ENCODE data around the gene OR2T34.
A peak's percentile ranks its signal among the peaks of the same experiment; 100 is the strongest.
"Not testable (repeated sequence)": the region's sequence is repeated elsewhere in the genome, so short reads cannot be mapped to it uniquely, and the experiment has no call there.

The OR2T34 gene

DNA sequence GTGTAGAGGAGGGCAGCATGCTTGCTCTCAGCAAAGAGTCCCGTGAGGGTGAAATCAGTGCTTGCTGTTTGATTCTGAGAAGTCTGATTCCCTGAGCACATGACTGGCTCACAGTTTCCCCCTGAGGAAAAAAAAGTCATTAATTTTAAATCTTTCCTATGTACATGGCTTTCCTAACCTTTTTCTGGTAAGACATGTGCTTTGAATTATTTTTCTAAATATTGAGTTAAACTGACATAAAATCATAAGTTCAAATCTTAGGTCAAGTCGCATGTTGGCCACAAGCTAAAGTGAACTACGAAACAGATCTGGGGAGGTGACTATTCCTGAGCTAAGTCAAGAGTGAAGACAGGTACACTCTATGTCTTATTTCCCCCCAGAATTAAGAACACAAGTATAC is at the start of gene OR2T34:
Gene OR2T34 (minus strand): TSS at position 101 of the 400 bp plus-strand sequence. CDS start 0 bp downstream, at position 101.
- TF ChIP-seq CTCF (IDR thresholded peaks at IDR 0.05): not testable (repeated sequence)

GRCh38 chr1:248622570-248623001 is 48.0 kb upstream of the OR2T34 start:
- peak; percentile 44; the same call in 1 of the 2 replicates for TF ChIP-seq CTCF (IDR thresholded peaks at IDR 0.05)

GRCh38 chr1:248621770-248622169 is 47.2 kb upstream of the OR2T34 start:
- no peak for TF ChIP-seq CTCF (IDR thresholded peaks at IDR 0.05)

DNA sequence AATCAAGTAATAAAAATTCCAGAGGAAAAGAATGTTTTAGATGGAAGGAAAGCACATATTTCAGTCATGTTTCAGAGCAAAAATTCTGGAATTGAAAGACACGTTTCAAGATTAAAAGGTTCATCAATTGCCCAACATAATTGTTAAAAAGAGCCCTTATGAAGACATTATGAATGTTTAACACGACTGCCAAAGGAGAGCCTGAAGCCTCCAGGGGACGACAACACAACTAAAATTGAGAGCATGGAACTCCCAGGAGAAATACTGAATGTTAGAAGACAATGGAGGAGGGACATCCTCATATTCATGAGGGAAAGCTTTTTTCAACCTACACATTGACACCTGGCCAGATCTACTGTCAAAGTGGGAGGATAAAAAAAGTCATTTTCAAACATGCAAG is 44.3 kb upstream of the OR2T34 start:
- no peak for TF ChIP-seq CTCF (IDR thresholded peaks at IDR 0.05)

DNA sequence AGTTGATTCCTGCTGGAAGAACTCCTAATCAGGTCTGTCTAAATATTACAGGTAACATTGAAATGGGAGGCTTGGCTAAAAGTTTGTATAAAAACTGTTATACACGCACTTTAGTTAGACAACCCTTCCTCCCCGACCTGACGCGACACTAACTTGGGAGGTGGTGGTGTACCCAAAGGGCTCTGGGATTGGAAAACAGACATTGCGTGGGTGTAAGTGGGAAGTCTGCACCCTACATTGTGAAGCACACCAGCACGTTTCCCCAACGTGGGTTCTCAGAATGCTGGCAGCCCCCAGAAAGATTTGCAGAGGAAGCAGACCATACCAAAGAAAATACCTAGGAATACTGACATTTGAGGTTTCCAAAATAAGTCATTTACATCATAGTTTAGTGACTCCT is 43.6 kb upstream of the OR2T34 start:
- TF ChIP-seq CTCF (IDR thresholded peaks at IDR 0.05): no peak

GRCh38 chr1:248613742-248614141 is 39.2 kb upstream of the OR2T34 start:
- no peak for TF ChIP-seq CTCF (IDR thresholded peaks at IDR 0.05)

DNA sequence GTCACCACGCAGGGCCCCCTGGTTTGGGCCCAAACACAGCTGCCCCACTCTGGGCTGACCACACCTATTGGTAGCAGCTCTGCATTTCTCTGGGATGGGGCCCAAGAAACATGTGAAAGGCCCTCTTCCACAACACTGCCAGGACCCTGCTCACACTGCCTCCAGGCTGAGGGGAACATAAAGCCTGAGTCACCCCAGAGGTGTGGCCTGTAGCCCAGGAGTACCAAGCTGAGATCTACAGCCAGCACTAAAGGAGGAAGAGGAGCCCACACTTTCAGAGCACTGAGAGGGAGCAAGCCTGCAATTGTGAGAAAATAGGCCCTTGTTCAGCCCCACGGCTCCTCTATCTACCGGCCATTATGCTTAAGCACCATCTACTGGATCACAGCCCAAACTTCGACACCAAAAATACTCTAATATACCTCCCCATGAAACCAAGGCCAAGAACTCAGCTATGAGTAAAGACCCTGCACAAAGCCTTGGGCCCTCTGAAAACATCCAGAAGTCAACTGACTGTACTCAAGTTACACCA is 37.4 kb upstream of the OR2T34 start:
- no peak for TF ChIP-seq CTCF (IDR thresholded peaks at IDR 0.05)

DNA sequence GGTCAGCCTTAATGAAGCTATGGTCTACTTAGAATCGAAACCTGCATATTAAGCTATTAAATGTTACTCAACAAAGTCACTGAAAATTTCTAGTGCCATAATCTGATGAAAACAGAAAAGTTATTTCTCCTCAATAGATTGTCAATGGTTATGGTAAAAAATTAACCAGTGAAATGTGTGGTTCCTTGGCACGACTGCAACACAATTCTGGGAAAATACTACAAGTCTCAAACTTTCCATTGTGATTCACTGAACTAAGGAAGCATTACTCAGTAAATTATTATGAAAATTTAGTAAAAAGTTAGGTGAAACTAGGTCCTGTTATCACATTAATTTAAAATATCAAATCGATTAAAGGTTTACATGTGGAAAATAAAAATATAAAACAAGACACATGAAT is 35.7 kb upstream of the OR2T34 start:
- TF ChIP-seq CTCF (IDR thresholded peaks at IDR 0.05): no peak
